ENCODE measurements around the gene SCCPDH. TPM values are rescaled to one million over a fixed set of nuclear protein-coding genes. Genes with fewer than 3 reads are reported as not detected.

Gene SCCPDH, protein sequence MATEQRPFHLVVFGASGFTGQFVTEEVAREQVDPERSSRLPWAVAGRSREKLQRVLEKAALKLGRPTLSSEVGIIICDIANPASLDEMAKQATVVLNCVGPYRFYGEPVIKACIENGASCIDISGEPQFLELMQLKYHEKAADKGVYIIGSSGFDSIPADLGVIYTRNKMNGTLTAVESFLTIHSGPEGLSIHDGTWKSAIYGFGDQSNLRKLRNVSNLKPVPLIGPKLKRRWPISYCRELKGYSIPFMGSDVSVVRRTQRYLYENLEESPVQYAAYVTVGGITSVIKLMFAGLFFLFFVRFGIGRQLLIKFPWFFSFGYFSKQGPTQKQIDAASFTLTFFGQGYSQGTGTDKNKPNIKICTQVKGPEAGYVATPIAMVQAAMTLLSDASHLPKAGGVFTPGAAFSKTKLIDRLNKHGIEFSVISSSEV
- 10 to 100 TPM; 21.4 to 23.1 TPM for total RNA-seq

DNA sequence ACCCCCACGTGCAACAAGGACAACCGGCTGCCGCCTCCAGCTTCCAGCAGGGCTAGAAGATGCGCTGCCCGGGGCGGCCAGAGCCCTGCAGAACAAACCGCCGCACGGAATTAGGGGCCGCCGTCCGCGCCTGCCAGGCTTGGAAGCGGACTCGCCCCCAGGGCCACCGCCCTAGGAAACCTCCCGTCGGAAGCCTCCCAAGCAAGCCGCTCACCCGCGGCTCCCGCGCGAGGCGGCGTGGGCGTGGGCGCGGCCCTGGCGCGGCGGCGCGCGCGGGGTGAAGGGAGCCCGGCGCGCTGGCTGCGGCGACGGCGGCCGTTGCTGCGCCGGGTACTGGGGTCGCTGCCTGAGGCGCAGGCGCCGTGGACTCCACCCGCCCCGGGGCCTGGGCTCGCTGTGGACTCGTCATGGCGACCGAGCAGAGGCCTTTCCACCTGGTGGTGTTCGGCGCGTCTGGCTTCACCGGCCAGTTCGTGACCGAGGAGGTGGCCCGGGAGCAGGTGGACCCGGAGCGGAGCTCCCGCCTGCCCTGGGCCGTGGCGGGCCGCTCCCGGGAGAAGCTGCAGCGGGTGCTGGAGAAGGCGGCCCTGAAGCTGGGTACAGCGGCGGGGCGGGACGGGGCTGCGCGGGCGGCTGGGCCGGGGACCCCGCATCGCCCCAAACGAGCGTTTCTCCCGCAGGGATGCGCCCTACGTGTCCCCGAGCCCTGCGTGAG is at the start of gene SCCPDH:
SCCPDH (plus strand) TSS at position 394 of the 715 bp plus-strand sequence; CDS start at position 408, 14 bp downstream.
- Histone ChIP-seq H3K4me1 (peaks cover 0 to 25% of the 10 kb centered on the region in 2 donors), H3K27me3 (no peaks in the 10 kb centered on the region), H3K9me3 (no peaks in the 10 kb centered on the region), H3K36me3 (peaks cover 17% of the 10 kb centered on the region), H3K4me3 (peak within 1 kb of the TSS; percentile 63 to 77), H3K27ac (peak within 1 kb of the TSS; percentile 77 to 88)
- no peak for TF ChIP-seq CTCF (IDR thresholded peaks at IDR 0.05)
- DNase-seq (ENCODE audit: low spot score), result peak; percentile 71

DNA sequence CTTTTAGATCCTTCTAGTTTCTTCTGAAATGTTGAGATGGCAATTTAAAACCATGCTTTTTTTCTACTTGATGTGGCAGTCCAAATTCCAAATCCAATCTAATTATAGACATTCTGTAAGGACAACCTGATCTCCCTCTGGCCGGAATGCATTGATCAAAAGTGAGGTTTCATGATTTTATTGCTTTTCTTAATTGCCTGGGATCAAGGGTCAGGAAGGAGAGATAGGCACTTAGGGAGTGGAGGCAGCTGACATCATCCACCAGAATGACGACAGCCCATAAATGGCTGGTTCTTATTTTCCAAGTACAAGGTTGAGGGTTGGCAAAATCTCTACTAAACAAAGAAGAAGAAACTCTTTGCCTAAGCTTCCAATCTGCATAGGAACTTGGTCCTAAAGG is 46.4 kb upstream of the SCCPDH start:
- no peak for TF ChIP-seq CTCF (IDR thresholded peaks at IDR 0.05)
- H3K36me3 ChIP-seq, result no peaks in the 10 kb centered on the region
- H3K9me3 ChIP-seq, result no peaks in the 10 kb centered on the region
- H3K27me3 ChIP-seq, result no peaks in the 10 kb centered on the region
- no peak for DNase-seq (ENCODE audit: low spot score)
- no peak overlapping the region for H3K4me3 ChIP-seq
- no peak overlapping the region for H3K27ac ChIP-seq
- peaks cover 0 to 36% of the 10 kb centered on the region in 2 donors for H3K4me1 ChIP-seq

DNA sequence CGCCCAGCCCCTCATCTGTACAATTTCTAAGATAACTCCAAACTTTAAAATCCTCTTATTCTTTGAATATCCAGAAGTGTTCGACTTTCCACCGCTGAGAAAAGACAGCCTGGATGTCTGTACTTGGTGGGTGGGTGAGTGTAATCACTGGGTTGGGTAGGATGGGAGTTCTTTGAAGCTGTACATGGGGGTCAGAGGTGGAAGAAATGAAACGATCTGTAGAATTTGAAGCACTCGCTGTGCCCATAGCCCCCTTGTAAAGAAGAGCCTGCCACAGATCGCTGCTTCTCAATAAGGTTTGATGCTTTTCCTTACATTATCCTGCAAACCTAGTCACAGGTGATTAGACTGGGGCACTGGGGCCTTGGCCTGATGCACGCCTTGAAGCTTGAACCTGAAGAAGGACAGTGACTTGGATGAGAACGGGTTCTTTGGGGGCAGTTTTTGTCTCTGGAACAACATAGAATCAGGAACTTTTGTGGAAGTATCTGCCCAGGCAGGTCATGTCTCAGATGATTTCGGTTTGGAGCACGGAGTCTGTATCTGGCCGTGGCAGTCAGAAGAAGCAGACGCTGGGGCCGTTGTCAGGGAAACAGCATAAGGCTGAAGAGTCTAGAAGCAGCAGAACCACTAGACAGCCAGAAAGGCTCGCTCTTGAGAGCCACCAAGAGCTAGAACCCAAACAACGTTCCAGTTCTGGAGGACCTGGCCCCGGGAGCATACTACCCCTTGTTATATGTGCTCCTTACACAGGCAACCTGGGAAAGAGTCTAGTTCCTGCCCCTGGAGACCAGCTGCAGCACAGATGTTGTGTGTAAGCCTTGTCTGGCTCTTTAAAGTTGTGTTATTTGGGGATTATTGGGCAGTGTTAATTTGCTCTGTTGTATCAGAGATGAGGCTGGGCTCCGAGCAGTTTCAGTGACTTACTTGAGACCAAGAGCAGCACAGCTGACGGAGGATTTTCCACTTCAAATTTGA is 45.1 kb upstream of the SCCPDH start:
- H3K36me3 ChIP-seq, result no peaks in the 10 kb centered on the region
- no peaks in the 10 kb centered on the region for H3K9me3 ChIP-seq
- TF ChIP-seq CTCF (IDR thresholded peaks at IDR 0.05), result no peak
- H3K4me1 ChIP-seq, result peaks cover 0 to 36% of the 10 kb centered on the region in 2 donors
- no peaks in the 10 kb centered on the region for H3K27me3 ChIP-seq
- H3K27ac ChIP-seq, result peak overlapping the region in 1 of 2 donors; percentile 25
- no peak overlapping the region for H3K4me3 ChIP-seq
- DNase-seq (ENCODE audit: low spot score), result no peak

DNA sequence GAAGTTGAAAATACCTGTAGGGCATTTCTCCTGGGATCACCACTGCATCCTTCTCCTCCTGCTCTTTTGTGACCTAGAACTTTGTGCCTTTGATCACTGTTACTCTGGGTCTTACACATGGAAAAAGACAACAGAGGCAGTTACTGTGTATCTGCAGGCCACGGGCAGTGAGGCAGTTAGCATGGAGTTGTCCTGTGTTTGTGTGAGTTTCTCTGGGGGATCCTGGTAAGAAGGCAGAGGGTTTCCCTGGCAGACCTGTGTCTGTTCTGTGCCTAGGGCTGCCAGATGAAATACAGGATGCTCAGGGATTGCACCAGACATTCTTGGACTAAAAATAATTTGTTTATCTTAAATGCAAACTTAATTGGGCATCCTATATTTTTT is 44.4 kb upstream of the SCCPDH start:
- Histone ChIP-seq H3K9me3 (no peaks in the 10 kb centered on the region), H3K36me3 (no peaks in the 10 kb centered on the region), H3K4me1 (peaks cover 0 to 36% of the 10 kb centered on the region in 2 donors), H3K27me3 (no peaks in the 10 kb centered on the region), H3K27ac (peak overlapping the region in 1 of 2 donors; percentile 25), H3K4me3 (no peak overlapping the region)
- no peak for DNase-seq (ENCODE audit: low spot score)
- no peak for TF ChIP-seq CTCF (IDR thresholded peaks at IDR 0.05)

DNA sequence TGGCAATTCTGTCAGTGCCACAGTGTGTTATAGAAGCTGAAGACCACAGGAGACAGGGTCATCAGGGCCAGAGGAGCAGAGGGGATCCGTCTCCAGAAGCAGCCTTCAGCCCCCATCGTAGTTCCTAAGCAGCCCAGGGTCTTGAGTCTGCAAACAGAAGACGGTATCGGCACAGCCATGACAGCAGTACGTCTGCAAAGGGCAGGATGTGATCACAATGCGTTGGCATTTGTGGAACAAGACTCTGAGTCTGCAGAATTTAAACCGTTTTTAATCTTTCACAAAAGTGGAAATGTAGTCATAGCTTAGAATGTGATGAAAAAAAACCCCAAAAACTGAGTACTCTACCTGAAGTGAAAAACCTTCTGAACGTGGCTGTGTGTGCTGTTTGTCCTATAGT is 44.0 kb upstream of the SCCPDH start:
- H3K9me3 ChIP-seq, result no peaks in the 10 kb centered on the region
- H3K27me3 ChIP-seq, result no peaks in the 10 kb centered on the region
- H3K27ac ChIP-seq, result peak overlapping the region; percentile 23 to 25
- no peaks in the 10 kb centered on the region for H3K36me3 ChIP-seq
- no peak overlapping the region for H3K4me3 ChIP-seq
- DNase-seq (ENCODE audit: low spot score), result no peak
- H3K4me1 ChIP-seq, result peaks cover 0 to 36% of the 10 kb centered on the region in 2 donors
- TF ChIP-seq CTCF (IDR thresholded peaks at IDR 0.05), result no peak
